Epidermal melanocyte (primary cell): ENCODE data around the gene C2CD2.

ENCODE experiments used
- DNase-seq: peaks from one replicate; pipeline ENCODE4 v3.0.0; 2011; ENCODE audit warnings: low spot score; ENCODE audit not compliant: insufficient read length

The C2CD2 gene

DNA sequence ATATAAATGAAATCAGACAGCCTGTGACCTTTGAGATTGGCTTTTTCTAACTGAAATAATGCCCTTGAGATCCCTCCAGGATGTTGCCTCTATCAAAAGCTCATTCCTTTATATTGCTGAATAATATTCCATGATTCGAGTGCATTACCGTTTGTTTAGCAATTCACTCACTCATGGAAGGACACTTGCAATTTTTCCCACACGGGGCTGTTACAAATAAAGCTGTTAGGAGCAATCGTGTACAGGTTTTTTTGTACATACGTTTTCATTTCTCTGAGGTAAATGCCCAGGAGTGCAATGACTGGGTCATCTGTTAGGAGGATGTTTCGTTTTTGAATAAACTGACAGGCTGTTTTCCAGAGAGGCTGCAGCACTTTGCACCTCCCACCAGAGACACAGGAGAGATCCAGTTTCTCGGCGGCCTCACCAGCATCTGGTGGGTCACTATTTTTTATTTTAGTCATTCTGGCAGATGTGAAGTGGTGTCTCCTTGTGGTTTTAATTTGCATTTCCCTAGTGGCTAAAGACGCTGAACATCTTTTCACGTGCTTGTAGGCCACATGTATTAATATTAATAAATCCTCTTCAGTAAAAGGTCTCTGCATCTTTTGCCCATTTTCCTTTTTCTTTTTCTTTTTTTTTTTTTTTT is 85.6 kb downstream of the C2CD2 start:
- no peak for DNase-seq

DNA sequence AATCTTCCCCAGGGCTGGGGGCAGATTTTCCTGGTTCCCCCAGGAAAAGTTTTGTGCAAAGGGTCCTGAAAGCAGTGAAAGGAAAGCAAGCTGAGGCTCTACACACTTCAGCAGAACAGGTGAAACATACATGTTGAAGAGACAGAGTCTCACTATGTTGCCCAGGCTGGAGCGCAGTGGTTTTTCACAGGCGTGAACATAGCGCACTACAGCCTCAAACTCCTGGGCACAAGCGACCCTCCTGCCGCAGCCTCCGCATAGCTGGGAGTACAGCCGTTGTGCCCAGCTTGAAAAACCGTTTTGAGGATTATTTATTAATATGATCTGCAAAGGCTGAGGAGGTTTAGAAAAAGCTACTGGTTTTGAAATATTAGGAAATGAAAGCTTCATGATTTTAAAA is 86.5 kb downstream of the C2CD2 start:
- no peak for DNase-seq

DNA sequence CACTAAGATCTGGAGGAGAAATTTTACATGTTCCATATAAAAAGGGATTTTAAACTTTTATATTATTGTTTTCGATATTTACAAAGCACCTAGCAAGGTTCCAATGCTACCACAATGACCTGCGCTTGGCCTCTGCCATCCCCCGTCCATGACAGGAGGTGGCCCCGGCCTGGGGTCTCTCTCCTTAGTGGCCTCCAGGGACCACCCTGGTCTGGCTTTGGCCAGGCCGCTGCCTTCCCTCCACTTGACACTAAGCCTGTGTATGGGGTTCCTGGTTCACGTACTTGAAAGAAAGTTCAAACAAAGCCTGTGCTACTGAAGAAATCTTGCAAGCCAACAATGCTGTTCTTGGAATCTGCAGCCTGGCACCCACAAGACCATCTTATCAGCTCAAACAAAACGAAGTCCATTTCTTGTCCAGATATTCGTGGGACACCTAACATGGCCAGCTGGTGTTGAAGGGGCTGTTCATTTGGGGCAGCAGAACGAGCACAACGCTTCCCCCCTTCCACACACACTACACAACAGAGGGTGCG is 87.5 kb downstream of the C2CD2 start:
- DNase-seq = no peak

DNA sequence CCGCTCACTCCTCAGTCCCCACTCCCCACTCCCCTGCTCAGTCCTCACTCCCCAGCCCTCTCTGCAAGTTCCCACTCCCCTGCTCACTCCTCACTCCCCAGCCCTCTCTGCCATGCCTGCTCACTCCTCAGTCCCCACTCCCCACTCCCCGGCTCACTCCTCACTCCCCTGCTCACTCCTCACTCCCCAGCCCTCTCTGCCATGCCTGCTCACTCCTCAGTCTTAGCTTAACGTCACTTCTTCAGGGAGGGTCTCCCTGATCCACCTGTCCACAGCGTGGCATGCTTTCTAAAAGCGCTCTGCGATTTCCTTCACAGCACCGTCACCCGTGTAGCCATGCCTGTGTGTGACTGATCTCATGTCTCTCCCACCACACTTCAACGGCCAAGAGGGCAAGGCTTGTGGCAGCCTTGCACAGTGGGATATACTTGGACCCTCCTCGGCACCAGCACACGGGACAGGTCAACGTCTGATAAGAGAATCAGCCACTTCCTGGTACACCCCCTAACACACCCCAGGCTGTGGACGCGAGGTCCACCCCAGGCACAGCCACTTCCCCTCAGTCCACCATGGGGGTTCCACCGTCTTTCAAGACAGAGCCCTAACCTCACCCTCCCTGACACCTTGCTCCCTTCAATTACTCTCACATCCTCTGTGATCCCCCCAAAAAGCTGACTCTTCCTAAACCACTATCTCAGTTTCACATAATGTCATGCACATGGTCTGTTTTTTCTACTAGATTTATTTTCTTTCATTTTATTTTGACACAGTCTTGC is 88.6 kb downstream of the C2CD2 start:
- DNase-seq = no peak

DNA sequence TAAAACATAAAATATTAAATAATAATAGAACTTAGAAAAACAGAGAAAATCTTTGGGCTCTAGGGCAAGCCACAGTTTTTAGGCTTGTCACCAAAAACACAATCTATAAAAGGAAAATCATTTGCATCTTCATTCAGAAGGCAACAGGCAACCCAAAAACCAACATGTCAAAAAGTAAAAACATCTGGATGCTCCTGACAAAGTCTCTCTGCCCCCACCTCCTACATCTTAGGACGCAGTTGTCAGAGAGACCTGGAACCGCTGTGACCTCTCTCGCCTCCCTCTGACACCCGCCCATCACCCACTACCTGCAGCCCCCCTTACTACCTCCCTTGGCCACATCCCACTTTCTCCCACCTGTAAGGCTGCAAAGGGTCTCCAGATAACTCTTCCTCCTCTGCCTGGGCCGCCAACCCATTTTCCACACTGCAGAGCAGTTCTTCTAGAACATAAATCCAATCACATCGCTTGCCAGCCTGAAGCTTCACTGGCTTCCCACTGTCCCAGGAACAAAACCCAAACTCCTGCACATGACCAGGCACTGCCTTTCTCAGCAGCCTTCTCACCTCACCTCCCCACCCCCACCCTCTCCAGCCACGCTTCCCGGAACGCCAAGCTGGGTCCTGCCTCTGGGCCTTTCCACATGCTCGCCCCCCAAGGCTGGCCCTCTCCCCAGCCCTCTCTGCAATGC is 89.4 kb downstream of the C2CD2 start:
- no peak for DNase-seq

DNA sequence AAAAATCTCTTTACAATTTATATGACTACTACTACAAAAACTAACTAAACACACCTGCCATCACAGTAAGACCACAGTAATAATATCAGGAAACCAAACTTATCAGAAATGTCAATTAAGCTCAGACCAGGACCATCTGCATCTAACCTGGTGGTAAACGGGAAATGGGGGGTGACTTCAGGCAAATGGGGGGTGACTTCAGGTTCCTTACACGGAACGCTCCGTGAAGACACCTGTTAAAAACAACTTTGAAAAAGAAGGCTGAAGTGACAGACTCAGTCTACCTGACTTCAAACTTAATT is 90.4 kb downstream of the C2CD2 start:
- DNase-seq = no peak

DNA sequence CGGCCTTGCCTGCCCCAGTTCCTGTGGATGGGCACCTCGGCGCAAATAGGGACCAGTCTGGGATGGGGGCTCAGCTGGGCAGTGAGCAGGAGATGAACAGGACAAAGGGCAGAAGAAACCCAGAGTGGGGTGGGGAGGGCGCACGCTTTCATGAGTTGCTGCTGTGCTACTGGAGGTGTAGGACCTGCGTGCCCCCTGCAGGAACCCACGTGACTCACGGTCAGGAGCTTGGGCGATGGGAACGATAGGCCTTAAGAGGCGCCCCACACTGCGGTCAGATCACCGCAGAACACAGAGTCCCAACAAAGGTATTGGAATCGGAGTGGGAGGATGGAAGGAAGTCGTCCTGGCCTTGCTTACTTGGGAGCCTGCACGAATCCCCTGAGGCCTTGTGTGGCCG is 91.8 kb downstream of the C2CD2 start:
- no peak for DNase-seq

DNA sequence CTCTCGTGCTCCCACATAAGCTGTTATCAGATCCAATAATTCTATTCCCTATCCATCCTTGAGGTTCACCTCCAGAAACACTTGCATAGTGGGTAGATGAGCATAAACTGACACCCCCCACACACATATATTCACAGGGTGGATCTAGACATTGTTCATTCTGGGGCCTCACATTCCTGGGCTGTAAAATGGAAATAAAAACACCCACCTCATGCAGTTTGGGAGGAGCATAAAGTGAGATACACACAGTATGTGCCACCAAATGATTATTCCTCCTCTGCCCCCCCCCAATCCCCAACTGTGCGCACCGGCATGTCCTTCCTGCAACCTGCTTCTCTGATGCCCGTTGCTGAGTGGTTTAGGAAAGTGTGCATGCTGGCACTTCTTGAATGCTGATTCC is 92.6 kb downstream of the C2CD2 start:
- DNase-seq = no peak

DNA sequence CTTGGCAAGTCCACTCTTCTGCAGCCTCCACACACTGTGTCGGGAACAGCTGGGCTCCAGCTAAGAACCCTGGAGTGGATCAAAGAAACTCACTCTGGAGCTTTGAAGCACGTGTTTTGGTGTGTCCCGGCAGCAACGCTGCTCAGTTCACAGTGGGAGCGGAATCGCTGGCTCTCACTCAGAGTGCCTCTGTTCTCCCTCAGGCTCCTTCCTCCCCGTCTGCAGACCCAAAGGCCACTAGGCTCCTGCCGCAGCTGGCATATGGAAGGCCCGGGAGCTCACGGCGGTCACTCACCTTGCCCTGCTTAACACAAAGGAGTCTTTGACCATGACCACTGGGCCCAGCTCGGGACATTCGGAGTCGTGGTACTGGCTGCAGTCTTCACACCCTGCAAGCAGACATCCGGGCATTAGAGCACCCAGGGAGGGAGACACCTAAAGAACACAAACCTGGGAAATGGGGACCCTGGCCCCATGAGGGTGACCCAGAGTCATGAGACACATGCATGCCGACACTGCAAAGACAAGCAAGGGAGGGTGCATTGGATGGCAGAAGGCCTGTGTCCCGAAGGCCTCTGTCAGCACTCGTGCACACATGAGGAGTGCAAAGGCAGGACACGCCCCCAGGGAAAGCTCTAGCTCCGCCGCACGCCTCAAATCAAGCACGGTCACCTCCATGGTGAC is 94.4 kb downstream of the C2CD2 start:
- DNase-seq = no peak

DNA sequence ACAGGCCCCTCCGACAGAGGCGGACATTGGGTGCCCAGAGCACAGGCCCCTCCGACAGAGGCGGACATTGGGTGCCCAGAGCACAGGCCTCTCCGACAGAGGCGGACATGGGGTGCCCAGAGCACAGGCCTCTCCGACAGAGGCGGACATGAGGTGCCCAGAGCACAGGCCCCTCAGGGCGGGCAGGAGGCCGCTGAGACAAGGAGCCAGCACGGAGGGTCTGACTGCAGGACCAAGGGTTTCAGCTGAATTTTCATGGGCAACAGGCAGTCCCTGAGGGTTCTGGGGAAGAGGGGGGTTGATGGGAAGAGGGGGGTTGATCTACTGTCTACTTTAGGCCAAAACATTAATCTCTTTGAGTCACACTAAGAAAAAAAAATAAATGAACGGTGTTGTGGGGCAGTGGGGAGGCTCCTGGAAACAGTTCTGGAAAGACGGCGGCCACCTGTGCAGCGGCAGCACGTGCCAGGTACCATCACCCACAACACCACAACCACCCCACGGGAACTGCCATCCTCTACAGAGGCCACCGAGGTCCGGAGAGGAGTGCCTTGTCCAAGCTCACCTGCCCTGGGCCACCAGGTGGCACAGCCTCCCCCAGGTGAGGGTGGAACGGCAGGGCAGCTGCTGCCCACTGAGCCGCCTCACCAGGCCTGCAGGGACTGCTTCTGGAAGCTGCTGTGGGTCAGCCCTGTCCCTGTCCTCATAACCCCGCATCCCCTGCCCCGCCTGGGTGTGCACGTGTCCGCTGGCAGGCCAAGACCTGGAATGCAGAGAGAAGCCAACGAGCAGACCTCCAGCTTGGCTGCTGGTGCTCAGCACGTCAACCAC is 95.1 kb downstream of the C2CD2 start:
- no peak for DNase-seq

DNA sequence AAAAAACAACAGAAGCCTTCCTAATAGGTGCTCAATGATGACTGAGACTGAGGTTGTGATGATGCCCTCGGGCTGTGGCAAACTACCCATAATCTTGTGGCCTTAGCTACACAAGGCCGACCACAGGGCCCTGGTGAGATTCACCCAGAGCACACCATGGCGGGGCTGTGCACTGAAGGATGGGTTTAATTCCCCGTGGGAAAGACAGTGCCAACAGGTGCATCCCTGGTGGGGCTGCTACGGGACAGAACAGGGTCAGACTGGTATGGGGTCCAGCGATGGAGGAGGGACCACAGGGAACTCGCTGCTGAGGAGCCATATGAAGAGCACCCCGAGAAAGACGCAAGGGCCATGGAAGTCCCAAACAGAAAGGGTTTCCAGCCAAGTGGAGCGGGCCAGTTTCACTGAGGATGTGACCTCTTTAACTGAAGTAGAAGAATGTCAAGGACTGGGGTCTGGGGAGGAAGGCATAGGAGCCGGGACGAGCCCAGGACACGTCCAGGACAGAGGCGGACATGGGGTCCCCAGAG is 96.0 kb downstream of the C2CD2 start:
- DNase-seq = no peak

DNA sequence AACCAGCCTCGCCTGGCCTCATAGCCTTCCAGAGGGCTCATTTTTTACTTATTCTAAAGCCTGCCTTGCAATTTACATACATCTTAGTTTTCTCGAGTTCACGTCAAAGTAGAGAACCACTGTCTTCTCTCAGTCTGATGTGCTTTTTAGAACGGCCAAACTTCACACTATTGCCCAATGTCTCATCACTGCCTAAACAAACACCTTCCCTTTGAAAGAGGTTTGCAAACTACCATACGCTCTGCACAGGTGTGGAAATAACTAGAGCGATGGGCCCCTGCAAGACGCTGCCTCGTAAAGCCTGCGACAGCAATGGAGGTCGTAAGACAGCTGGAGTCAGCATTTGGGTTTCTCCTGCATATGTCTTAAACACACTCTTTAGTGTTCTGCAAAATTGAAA is 97.2 kb downstream of the C2CD2 start:
- DNase-seq = no peak

DNA sequence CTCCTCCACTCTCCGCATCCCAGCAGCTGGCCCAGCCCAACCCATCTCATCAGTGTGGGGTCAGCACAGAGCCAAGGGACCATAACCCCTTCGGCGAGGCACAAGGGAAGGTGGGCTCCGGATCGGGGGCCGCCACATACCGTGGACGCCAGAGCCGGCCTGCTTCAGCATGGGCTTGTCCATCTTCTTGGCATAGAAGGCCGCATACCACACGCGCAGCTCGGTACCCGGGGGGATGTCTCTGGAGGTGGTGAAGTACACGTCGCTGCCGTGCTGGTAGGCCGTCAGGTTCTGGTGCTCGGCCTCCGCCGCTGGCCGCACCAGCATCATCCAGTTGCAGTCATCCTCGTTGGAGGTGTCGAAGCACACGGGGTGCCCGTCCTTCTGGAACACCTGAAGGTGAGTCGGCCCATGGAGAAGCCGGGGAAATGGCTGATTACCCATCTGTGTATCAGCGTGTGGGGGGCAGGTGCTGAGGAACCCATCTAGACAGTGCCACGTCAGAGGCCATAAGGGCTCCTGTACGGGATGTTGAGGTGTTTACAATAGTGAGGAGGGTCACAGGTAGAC is 99.3 kb downstream of the C2CD2 start:
- DNase-seq = no peak

DNA sequence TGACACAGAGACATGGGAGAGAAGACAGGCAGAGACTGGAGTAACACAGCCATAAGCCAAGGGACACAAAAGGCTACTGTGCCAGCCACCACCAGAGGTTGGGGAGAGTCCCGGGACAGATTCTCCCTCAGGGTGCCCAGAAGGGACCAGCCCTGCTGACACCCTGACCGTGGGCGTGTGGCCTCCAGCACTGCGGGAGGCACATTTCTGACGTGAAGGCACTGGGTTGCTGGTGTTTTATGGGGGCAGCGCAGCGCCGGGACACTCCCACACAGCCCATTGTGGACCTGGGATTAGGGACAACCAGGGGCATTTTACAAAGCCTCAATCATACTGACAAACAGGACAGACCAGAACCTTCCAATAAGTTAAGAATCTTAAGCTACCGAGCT is 100.9 kb downstream of the C2CD2 start:
- DNase-seq = no peak

DNA sequence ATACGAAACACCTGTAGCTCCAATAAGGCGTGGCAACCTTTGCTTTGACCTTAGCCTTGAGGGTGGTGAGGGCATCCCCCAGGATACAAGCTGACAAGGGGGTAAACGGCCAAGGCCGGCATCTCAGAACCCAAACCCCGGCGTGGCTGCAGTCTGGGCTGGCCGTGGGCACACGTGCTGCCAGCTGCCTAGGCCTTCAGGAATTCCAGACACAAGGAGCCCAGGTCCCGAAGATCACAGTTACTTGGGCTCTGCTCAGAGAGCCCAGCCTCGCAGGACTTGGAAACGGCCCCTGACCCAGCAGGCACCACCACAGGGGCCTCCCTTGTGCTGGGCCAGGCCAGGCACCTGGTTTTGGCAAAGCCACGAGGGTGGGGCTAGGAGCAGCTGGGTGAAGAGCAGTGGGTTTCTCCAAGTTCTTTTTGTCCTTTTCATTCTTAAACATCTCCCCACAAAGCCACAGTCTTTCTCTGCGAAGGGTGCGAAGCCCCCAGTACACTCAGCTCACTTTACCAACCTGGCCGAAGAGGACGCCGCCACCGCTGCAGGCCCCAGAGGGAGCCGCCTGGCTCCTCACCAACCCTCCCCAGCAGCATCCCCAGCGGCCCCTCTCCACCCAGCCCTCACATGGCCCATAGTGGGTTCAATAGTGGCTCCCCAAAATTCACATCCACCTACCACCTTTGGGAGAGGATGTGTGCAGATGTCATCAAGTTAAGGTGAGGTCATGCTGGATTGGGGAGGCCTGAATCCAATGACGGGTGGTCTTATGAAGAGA is 101.5 kb downstream of the C2CD2 start:
- no peak for DNase-seq

DNA sequence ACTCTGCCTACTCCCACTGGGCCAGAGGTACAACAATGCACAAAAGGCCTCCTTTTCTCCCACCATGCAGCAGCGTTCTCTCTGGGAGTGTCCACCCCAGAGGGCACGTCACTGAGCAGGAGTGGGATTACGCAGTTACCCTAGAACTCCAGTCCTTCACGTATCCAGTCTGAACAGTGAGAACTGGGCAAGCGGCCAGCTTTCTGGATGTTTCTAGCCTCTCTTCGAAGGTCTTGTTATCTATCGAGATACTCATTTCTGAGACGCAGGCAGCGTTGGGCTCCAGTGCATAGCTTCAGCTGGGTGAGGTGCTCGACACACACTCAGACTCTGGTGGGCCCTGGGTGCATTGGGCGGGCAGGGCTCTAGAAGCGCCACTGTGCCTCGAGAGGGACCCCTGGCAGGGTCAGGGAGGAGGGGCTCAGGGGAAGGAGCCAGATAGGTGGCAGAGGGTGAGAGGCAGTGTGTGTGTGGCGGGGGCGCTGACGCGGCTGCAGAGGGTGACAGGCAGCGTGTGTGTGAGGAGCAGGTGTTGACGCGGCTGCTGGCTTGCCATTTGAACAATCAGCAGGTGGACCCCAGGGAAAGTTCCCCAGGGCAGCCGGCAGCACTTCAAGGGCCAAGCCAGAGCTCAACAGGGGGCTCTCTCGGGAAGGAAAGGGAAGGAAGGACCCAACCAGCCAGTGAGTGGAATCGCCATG is 102.6 kb downstream of the C2CD2 start:
- DNase-seq = no peak

DNA sequence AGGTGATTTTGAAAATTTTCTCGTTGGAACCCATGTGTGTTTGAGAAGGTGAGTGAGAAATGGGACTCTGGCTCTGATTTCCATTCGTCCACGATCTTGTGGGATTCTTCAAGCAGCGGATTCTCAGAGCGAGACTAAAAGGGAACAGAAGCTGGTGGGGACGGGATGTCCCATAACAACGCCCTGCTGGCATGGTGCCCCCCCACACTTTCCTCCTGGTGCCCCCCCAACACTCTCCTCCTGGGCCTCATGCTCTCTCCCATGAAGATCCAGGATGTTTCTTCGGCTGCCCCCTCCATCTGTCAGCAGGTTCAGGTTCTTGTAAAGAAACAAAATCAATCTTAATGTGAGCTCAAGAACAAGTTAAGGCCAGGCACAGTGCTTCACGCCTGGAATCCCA is 103.7 kb downstream of the C2CD2 start:
- DNase-seq = no peak

DNA sequence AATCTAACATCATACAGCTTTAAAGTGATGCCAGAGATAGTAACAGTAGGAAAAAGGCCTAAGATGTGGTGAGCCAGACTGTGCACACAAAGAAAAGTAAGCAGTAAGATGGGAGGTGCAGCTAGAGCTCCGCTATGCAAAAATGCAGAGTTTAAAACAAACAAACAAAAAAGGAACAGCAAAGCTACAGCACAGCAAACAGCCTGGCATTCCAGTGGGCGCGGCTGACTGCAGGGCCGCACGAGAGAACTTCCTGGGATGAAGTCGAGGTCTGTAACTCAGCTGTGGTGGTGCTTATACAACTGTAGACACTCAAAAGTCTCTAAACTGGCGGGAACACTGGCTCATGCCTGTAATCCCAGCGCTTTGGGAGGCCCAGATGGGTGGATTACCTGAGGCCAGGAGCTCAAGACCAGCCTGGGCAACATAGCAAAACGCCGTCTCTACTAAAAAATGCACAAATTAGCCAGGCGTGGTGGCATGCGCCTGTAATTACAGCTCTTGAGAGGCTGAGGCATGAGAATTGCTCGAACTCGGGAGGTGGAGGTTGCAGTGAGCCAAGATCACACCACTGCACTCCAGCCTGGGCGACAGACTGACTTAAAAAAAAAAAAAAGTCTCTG is 104.7 kb downstream of the C2CD2 start:
- DNase-seq = no peak

DNA sequence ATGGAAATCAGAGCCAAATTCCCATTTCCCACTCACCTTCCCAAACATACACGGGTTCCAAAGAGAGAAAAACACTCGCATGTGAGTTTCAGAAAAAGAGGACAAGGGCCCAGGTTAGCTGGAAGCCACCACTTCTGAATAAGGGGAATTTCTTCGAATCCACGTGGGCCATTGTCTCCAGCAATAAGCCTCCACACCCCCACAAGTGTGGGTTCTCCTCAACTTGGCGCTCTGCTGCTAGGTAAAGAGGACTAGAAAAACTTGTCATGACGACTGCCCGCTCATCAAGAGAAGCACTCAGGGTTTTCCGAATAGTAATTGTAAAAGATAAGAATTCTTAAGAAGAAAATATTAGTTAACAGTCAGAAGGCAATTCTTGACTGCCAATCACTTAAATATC is 105.3 kb downstream of the C2CD2 start:
- no peak for DNase-seq
